Mesenchymal stem cell (in vitro differentiated cells and primary cell): ENCODE data around the gene GINS1.

Experiments
- DNase-seq: peaks from one replicate; pipeline ENCODE4 v3.0.0-alpha.2; 2013
- H2AFZ ChIP-seq: one replicate; pipeline ENCODE4 v1.6.1; 2013; ENCODE audit warnings: low read depth, mild to moderate bottlenecking, control low read depth, inconsistent platforms, low read length, moderate library complexity
- H2AK5ac ChIP-seq: 2 replicates; pipeline ENCODE4 v1.6.1; 2013; ENCODE audit warnings: low read length, moderate library complexity, mild to moderate bottlenecking, inconsistent platforms; ENCODE audit not compliant: severe bottlenecking
- H2BK120ac ChIP-seq: one replicate; pipeline ENCODE4 v1.6.1; 2013; ENCODE audit warnings: low read depth, mild to moderate bottlenecking, inconsistent platforms, low read length, moderate library complexity
- H2BK12ac ChIP-seq, 2 experiments: one replicate each; pipeline ENCODE4 v1.6.1; 2013; ENCODE audit warnings: inconsistent platforms in 2 of 2, low read length in 2 of 2, mild to moderate bottlenecking in 2 of 2, moderate library complexity in 2 of 2, control low read depth in 1 of 2
- H2BK15ac ChIP-seq: one replicate; pipeline ENCODE4 v1.6.1; 2013; ENCODE audit warnings: mild to moderate bottlenecking, low read depth, inconsistent platforms; ENCODE audit not compliant: poor library complexity, severe bottlenecking
- H2BK5ac ChIP-seq: 2 replicates; pipeline ENCODE4 v1.6.1; 2013; ENCODE audit warnings: low read depth, mild to moderate bottlenecking, low read length, control low read depth, inconsistent platforms; ENCODE audit not compliant: poor library complexity, severe bottlenecking
- H3K14ac ChIP-seq, 2 experiments: one replicate each; pipeline ENCODE4 v1.6.1; 2013; ENCODE audit warnings: inconsistent platforms in 2 of 2, low read length in 2 of 2, control low read depth in 1 of 2, mild to moderate bottlenecking in 1 of 2, moderate library complexity in 1 of 2
- H3K18ac ChIP-seq, 2 experiments: one replicate each; pipeline ENCODE4 v1.6.1; 2013; ENCODE audit warnings: inconsistent platforms in 2 of 2, low read length in 2 of 2, control low read depth in 1 of 2, low read depth in 1 of 2, mild to moderate bottlenecking in 1 of 2
- H3K23ac ChIP-seq, 2 experiments: one replicate each; pipeline ENCODE4 v1.6.1; 2013; ENCODE audit warnings: inconsistent platforms in 2 of 2, low read length in 2 of 2, mild to moderate bottlenecking in 2 of 2, moderate library complexity in 2 of 2, control low read depth in 1 of 2
- H3K27ac ChIP-seq: 2 replicates; pipeline ENCODE4 v1.5.1; 2013; ENCODE audit warnings: mild to moderate bottlenecking, moderate library complexity, low read length, control low read depth, inconsistent platforms; ENCODE audit not compliant: poor library complexity, severe bottlenecking
- H3K27me3 ChIP-seq, 2 experiments: 2 replicates each; pipeline versions ENCODE4 v1.6.1 to v1.7.0; 2013; ENCODE audit warnings: low read length in 2 of 2, mild to moderate bottlenecking in 2 of 2, moderate library complexity in 2 of 2, control low read depth in 1 of 2, inconsistent platforms in 1 of 2; ENCODE audit not compliant: control insufficient read depth in 1 of 2, insufficient read depth in 1 of 2
- H3K36me3 ChIP-seq, 2 experiments: 2 replicates each; pipeline versions ENCODE4 v1.6.1 to v1.7.0; 2013; ENCODE audit warnings: low read length in 2 of 2, control low read depth in 1 of 2, inconsistent platforms in 1 of 2, low read depth in 1 of 2, mild to moderate bottlenecking in 1 of 2; ENCODE audit not compliant: insufficient read depth in 2 of 2, control insufficient read depth in 1 of 2
- H3K4ac ChIP-seq, 2 experiments: one replicate each; pipeline ENCODE4 v1.6.1; 2013; ENCODE audit warnings: inconsistent platforms in 2 of 2, low read length in 2 of 2, mild to moderate bottlenecking in 2 of 2, moderate library complexity in 2 of 2, control low read depth in 1 of 2, low read depth in 1 of 2
- H3K4me1 ChIP-seq: 2 replicates; pipeline ENCODE4 v1.6.1; 2013; ENCODE audit warnings: low read depth, low read length, control low read depth; ENCODE audit not compliant: control insufficient read depth, insufficient read depth
- H3K4me2 ChIP-seq: 2 replicates; pipeline ENCODE4 v1.6.1; 2013; ENCODE audit warnings: low read length, mild to moderate bottlenecking, inconsistent platforms; ENCODE audit not compliant: poor library complexity, severe bottlenecking
- H3K4me3 ChIP-seq, 2 experiments: 2 replicates each; pipeline versions ENCODE4 v1.5.1 to v1.7.0; 2013; ENCODE audit warnings: low read length in 2 of 2, mild to moderate bottlenecking in 2 of 2, control low read depth in 1 of 2, low read depth in 1 of 2; ENCODE audit not compliant: insufficient read depth in 1 of 2
- H3K79me1 ChIP-seq: replicated peaks from 2 replicates; pipeline ENCODE4 v1.6.1; 2013; ENCODE audit warnings: mild to moderate bottlenecking, control low read depth, low read length, inconsistent platforms; ENCODE audit not compliant: poor library complexity, severe bottlenecking
- H3K9ac ChIP-seq: 2 replicates; pipeline ENCODE4 v1.7.0; 2013; ENCODE audit warnings: mild to moderate bottlenecking, low read length, moderate library complexity
- H3K9me3 ChIP-seq: 2 replicates; pipeline ENCODE4 v1.7.0; 2013; ENCODE audit warnings: mild to moderate bottlenecking, low read length; ENCODE audit not compliant: control insufficient read depth
- H4K8ac ChIP-seq: one replicate; pipeline ENCODE4 v1.6.1; 2013; ENCODE audit warnings: inconsistent platforms, mild to moderate bottlenecking, low read length, moderate library complexity
- H4K91ac ChIP-seq: one replicate; pipeline ENCODE4 v1.6.1; 2013; ENCODE audit warnings: mild to moderate bottlenecking, low read length, inconsistent platforms
- WGBS: methylation state at CpG from one replicate; pipeline ENCODE4 v1.1.7; 2013; ENCODE audit warnings: mixed read lengths; 5-methylcytosine and 5-hydroxymethylcytosine counted together

The GINS1 gene

GRCh38 chr20:25484911-25485511 is 77.5 kb downstream of the GINS1 start:
- Histone ChIP-seq H3K36me3 (peaks cover 50 to 51% of the 10 kb centered on the region in 2 experiments), H3K27me3 (no peaks in the 10 kb centered on the region), H3K4me2 (no peak overlapping the region), H2BK5ac (no peak overlapping the region), H3K9me3 (no peaks in the 10 kb centered on the region), H3K9ac (no peak overlapping the region), H4K91ac (no peak overlapping the region), H3K4me3 (no peak overlapping the region), H3K4me1 (peaks cover 18% of the 10 kb centered on the region), H4K8ac (no peak overlapping the region), H3K14ac (no peak overlapping the region), H3K23ac (no peak overlapping the region), H2AFZ (no peak overlapping the region), H3K79me1 (no peaks in the 10 kb centered on the region), H2BK15ac (no peak overlapping the region), H2BK12ac (no peak overlapping the region), H3K27ac (no peak overlapping the region), H3K4ac (no peak overlapping the region), H2BK120ac (no peak overlapping the region), H2AK5ac (no peak overlapping the region), H3K18ac (no peak overlapping the region)
- WGBS: 84% methylated on average over 9 of the region's 12 CpGs
- DNase-seq: no peak

- H2AK5ac ChIP-seq: no peak overlapping the region
- H2BK5ac ChIP-seq: no peak overlapping the region
- no peaks in the 10 kb centered on the region for H3K79me1 ChIP-seq
- H3K23ac ChIP-seq: no peak overlapping the region
- H3K4me3 ChIP-seq: no peak overlapping the region
- no peak overlapping the region for H4K91ac ChIP-seq
- no peak overlapping the region for H2AFZ ChIP-seq
- no peak overlapping the region for H2BK15ac ChIP-seq
- no peak overlapping the region for H2BK12ac ChIP-seq
- no peaks in the 10 kb centered on the region for H3K27me3 ChIP-seq
- H3K27ac ChIP-seq: no peak overlapping the region
- H4K8ac ChIP-seq: no peak overlapping the region
- no peak overlapping the region for H3K4ac ChIP-seq
- H3K4me1 ChIP-seq: peaks cover 18% of the 10 kb centered on the region
- H3K14ac ChIP-seq: no peak overlapping the region
- H3K4me2 ChIP-seq: no peak overlapping the region
- no peak overlapping the region for H3K9ac ChIP-seq
- peaks cover 44 to 46% of the 10 kb centered on the region in 2 experiments for H3K36me3 ChIP-seq
- no peak overlapping the region for H3K18ac ChIP-seq
- H2BK120ac ChIP-seq: no peak overlapping the region
- no peak for DNase-seq
- H3K9me3 ChIP-seq: no peaks in the 10 kb centered on the region
- no CpG with 5 or more reads among the region's 2 CpGs for WGBS
These were observed 78.4 kb downstream of the GINS1 start for GRCh38 chr20:25485872-25486271.

- H2BK120ac ChIP-seq: no peak overlapping the region
- DNase-seq: no peak
- no peak overlapping the region for H3K23ac ChIP-seq
- no peak overlapping the region for H4K8ac ChIP-seq
- no peak overlapping the region for H4K91ac ChIP-seq
- no peak overlapping the region for H2BK15ac ChIP-seq
- H3K36me3 ChIP-seq: peaks cover 40 to 46% of the 10 kb centered on the region in 2 experiments
- H3K27ac ChIP-seq: no peak overlapping the region
- H2AK5ac ChIP-seq: no peak overlapping the region
- no peak overlapping the region for H3K18ac ChIP-seq
- whole genome bisulfite sequencing: 61% methylated on average over 9 of the region's 9 CpGs
- H3K9ac ChIP-seq: peak overlapping the region; percentile 6
- no peak overlapping the region for H3K4ac ChIP-seq
- H3K4me2 ChIP-seq: no peak overlapping the region
- no peak overlapping the region for H2AFZ ChIP-seq
- H3K4me1 ChIP-seq: peaks cover 18% of the 10 kb centered on the region
- H2BK5ac ChIP-seq: no peak overlapping the region
- no peaks in the 10 kb centered on the region for H3K27me3 ChIP-seq
- no peaks in the 10 kb centered on the region for H3K9me3 ChIP-seq
- H3K79me1 ChIP-seq: no peaks in the 10 kb centered on the region
- no peak overlapping the region for H3K4me3 ChIP-seq
- H2BK12ac ChIP-seq: no peak overlapping the region
- H3K14ac ChIP-seq: no peak overlapping the region
These were observed 78.9 kb downstream of the GINS1 start for GRCh38 chr20:25486377-25486776.

- Histone ChIP-seq H3K79me1 (no peaks in the 10 kb centered on the region), H3K14ac (no peak overlapping the region), H3K36me3 (peaks cover 35 to 41% of the 10 kb centered on the region in 2 experiments), H3K9me3 (no peaks in the 10 kb centered on the region), H3K4me2 (no peak overlapping the region), H2BK12ac (no peak overlapping the region), H2AK5ac (no peak overlapping the region), H3K27me3 (no peaks in the 10 kb centered on the region), H3K9ac (no peak overlapping the region), H2BK5ac (no peak overlapping the region), H3K4me1 (peaks cover 18% of the 10 kb centered on the region), H2BK15ac (no peak overlapping the region), H3K18ac (no peak overlapping the region), H2AFZ (no peak overlapping the region), H4K8ac (no peak overlapping the region), H3K4me3 (no peak overlapping the region), H2BK120ac (no peak overlapping the region), H4K91ac (no peak overlapping the region), H3K27ac (no peak overlapping the region), H3K23ac (no peak overlapping the region), H3K4ac (no peak overlapping the region)
- no peak for DNase-seq
- WGBS: 97% methylated on average over 2 of the region's 2 CpGs
These were observed 79.8 kb downstream of the GINS1 start for GRCh38 chr20:25487306-25487705.
